HG02759 (cell line): ENCODE data around the gene NOP53.
"Not testable (repeated sequence)": the region's sequence is repeated elsewhere in the genome, so short reads cannot be mapped to it uniquely, and the experiment has no call there.

ENCODE experiments used
- ATAC-seq: cut with Tn5 transposase; IDR thresholded peaks from one replicate; pipeline ENCODE4 v1.9.1; 2021; ENCODE audit warnings: mild to moderate bottlenecking, moderate library complexity; ENCODE audit not compliant: unreplicated experiment

The NOP53 gene

DNA sequence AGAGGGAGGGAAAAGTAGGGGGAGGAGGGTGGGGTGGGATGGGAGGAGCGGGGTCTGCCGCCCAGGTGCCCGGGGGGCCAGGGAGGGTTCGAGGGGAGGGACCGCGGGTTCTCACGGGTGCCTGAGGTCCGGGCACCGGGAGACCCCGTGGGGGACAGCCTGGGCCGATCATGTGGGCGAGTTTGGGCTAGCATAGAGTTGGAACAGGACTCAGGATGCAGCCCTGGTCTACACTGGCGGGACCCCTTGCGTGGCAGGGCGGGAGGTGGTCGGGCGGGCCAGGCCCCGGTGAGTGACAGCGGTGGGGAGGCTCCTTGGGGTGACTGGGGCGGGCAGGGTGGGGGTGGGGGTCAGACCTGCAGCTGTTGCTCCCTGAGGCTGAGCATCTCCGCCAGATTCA is 57.8 kb downstream of the NOP53 start:
- ATAC-seq: not testable (repeated sequence)

DNA sequence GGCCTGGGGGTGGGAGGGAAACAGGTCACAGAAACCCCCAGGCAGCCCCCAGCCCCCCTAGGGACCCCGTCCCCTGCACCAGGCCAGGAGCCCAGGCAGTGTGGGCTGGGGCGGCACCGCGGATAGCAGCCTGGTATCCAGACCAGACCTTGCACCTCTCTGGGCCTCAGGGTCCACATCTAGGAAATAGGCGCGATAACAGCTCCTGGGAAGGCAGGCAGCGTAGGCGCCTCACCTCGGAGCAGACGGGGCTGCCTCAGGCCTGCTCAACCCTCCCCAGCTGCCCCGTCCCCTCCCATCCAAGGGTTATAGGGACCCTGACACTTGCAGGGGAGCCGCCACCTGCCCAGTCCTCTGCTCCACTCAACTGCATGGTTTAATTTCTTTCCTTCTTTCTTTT is 58.3 kb downstream of the NOP53 start:
- ATAC-seq: not testable (repeated sequence)

DNA sequence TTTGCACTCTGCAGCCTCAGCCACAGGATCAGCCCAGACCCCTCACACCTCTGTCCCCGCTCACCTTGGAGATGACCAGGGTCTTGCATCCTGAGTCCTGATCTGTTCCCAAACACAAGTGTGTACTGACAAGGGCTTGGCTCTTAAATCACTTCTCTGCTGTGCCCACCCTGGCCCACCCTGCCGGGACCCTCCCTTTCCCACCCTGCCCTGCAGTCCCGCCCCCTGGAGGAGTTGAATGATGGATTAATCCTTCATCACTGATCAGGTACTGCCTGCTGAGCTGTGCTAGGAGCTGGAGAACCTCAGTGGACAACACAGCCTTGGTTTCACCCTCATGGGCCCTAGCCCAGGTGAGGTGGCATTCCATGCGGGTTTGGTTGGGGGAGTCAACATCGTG is 59.1 kb downstream of the NOP53 start, which contains the start of gene TPRX1:
Gene TPRX1, minus strand, starts transcription at position 101 of the 400 bp plus-strand sequence. Its CDS starts 12 bp downstream, at position 89.
- not testable (repeated sequence) for ATAC-seq

DNA sequence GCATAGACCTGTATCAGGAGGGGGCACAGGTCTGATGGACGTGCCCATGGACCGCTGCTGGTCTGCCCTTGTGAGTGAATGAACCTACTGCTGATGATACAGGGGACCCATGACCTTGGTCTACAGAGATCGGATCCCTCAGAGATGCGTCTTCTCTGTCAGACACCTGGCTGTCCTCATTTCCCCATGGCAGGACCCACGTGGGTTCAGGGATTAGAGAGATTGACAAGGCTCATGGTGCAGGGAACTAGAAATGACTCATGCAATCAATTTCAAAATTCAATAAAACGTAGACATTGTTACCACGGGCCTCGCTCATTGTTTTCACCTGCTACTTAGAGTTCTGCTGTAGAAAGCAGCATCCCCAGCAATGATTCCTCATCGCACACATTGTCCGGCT is 60.0 kb downstream of the NOP53 start:
- ATAC-seq: no peak

DNA sequence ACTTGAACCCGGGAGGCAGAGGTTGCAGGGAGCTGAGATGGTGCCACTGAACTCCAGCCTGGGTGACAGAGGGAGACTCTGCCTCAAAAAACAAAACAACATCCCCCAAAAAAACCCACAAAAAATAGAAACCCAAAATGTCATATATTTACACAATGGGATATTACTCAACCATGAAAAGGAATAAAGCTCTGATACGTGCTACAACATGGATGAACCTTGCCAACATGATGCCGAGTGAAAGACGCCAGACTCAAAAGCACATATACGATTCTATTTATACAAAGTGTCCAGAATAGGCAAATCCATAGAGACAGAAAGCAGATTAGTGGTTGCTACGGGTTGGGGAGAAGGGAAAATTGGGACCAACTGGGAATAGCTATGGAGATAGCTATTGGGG is 61.1 kb downstream of the NOP53 start:
- ATAC-seq: no peak
